Measurements from ENCODE around the gene FLNB.

DNA sequence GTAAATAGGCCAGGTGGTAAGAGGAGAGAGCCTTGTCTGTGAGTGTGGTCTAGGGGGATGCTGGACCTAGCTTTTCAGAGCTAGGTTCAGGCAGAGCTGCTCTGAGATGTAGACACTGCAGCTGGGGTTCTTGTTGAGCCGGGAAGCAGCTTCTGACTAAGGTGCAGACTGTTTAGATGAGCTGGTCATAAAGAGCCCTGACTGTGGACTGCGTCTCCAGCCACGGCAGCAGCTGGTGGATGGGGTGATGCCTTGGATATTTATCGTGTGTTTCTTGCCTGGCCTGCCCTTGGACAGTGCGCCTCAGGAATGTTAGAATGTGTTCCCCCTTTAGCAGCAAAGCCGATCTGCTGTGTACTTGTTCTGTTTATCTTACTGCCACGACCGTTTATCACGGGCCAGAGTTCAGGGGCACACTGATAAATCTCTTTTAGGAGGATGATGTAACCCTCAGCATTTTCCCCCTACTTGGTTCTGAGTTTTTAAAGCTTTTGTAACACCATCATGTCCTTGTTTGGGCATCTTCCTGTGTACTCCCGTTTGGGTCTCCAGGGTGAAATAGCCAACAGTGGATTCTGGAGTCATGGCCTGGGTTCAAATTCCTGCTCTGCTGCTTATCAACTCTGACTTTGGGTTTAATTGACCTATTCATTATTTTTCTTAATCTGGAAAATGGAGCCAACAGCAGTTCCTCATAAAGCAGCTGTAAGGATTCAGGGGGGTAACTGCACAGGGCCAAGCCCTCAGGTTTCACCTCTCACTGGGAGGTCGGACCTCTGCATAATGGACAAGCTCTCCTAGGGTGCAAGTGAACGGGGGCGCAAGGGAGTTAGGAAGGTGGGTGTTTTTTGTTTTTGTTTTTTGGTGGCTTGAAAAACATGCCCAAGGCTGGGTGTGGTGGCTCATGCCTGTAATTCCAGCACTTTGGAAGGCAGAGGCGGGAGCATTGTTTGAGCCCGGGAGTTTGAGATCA, 51.4 kb downstream of the FLNB start:
- TF ChIP-seq POLR2A (IDR thresholded peaks at IDR 0.05) (no peak), CTCF (IDR thresholded peaks at IDR 0.05) (no peak), EP300 (IDR thresholded peaks at IDR 0.05) (peak; percentile 39)
